Measurements from ENCODE around the gene PIK3AP1. TPM values are rescaled to one million over a fixed set of nuclear protein-coding genes. Genes with fewer than 3 reads are reported as not detected.
"Not testable (repeated sequence)": the region's sequence is repeated elsewhere in the genome, so short reads cannot be mapped to it uniquely, and the experiment has no call there.

PIK3AP1 gene
- total RNA-seq, 4 donors from 2014 or later = 1.7 to 10.6 (median 8.4) TPM

GRCh38 chr10:96685306-96685705, 35.0 kb downstream of the PIK3AP1 start:
- Histone ChIP-seq H3K4me3 (no peak overlapping the region), H3K27me3 (no peaks in the 10 kb centered on the region), H3K27ac (no peak overlapping the region), H3K36me3 (no peaks in the 10 kb centered on the region), H3K4me1 (no peaks in the 10 kb centered on the region), H3K9me3 (no peaks in the 10 kb centered on the region)
- DNase-seq = no peak
- TF ChIP-seq CTCF (IDR thresholded peaks at IDR 0.05) = no peak
- no peak for TF ChIP-seq POLR2A (IDR thresholded peaks at IDR 0.05)
- intact Hi-C loops (cut with DNase I; ENCODE audit: low total_unique reads) = no loop called here

GRCh38 chr10:96684826-96685225, 35.5 kb downstream of the PIK3AP1 start:
- Histone ChIP-seq H3K27me3 (no peaks in the 10 kb centered on the region), H3K4me3 (no peak overlapping the region), H3K36me3 (no peaks in the 10 kb centered on the region), H3K4me1 (no peaks in the 10 kb centered on the region), H3K27ac (no peak overlapping the region), H3K9me3 (no peaks in the 10 kb centered on the region)
- no peak for DNase-seq
- intact Hi-C loops (cut with DNase I; ENCODE audit: low total_unique reads) = no loop called here
- TF ChIP-seq CTCF (IDR thresholded peaks at IDR 0.05) = no peak
- no peak for TF ChIP-seq POLR2A (IDR thresholded peaks at IDR 0.05)

- intact Hi-C loops (cut with DNase I; ENCODE audit: low total_unique reads) = no loop called here
Observed at GRCh38 chr10:96683710-96684109, 36.6 kb downstream of the PIK3AP1 start.

GRCh38 chr10:96683065-96683464, 37.2 kb downstream of the PIK3AP1 start:
- Histone ChIP-seq H3K4me1 (no peaks in the 10 kb centered on the region), H3K27ac (no peak overlapping the region), H3K4me3 (no peak overlapping the region), H3K9me3 (no peaks in the 10 kb centered on the region), H3K27me3 (no peaks in the 10 kb centered on the region), H3K36me3 (no peaks in the 10 kb centered on the region)
- no peak for DNase-seq
- TF ChIP-seq POLR2A (IDR thresholded peaks at IDR 0.05) (no peak), CTCF (IDR thresholded peaks at IDR 0.05) (no peak)
- intact Hi-C loops (cut with DNase I; ENCODE audit: low total_unique reads) = no loop called here

More at GRCh38 chr10:96683710-96684109, 36.6 kb downstream of the PIK3AP1 start:
- TF ChIP-seq POLR2A (IDR thresholded peaks at IDR 0.05) (no peak), CTCF (IDR thresholded peaks at IDR 0.05) (no peak)
- Histone ChIP-seq H3K27ac (no peak overlapping the region), H3K4me3 (no peak overlapping the region), H3K27me3 (no peaks in the 10 kb centered on the region), H3K9me3 (no peaks in the 10 kb centered on the region), H3K36me3 (no peaks in the 10 kb centered on the region), H3K4me1 (no peaks in the 10 kb centered on the region)
- DNase-seq = no peak

- TF ChIP-seq POLR2A (IDR thresholded peaks at IDR 0.05) = no peak
- no peak for TF ChIP-seq CTCF (IDR thresholded peaks at IDR 0.05)
- H3K36me3 ChIP-seq = no peaks in the 10 kb centered on the region
- H3K4me3 ChIP-seq = no peak overlapping the region
- no peak for DNase-seq
- H3K27me3 ChIP-seq = no peaks in the 10 kb centered on the region
- H3K9me3 ChIP-seq = no peaks in the 10 kb centered on the region
- H3K27ac ChIP-seq = no peak overlapping the region
- H3K4me1 ChIP-seq = no peaks in the 10 kb centered on the region
- intact Hi-C loops (cut with DNase I; ENCODE audit: low total_unique reads) = no loop called here
Observed at GRCh38 chr10:96681524-96681923, 38.8 kb downstream of the PIK3AP1 start.

GRCh38 chr10:96680463-96680862, 39.9 kb downstream of the PIK3AP1 start:
- H3K4me3 ChIP-seq; intact Hi-C loops (cut with DNase I; ENCODE audit: low total_unique reads); H3K27me3 ChIP-seq; H3K36me3 ChIP-seq; H3K9me3 ChIP-seq; H3K4me1 ChIP-seq; H3K27ac ChIP-seq; DNase-seq: not testable (repeated sequence)

Data from uterus (tissue), 4 donors.